Liver (tissue), 9 donors: ENCODE data around the gene EHD1. TPM values are rescaled to one million over a fixed set of nuclear protein-coding genes. Genes with fewer than 3 reads are reported as not detected.

Experiments used
- DNase-seq: peaks from one replicate; pipeline ENCODE4 v3.0.0-alpha.2; 2017; ENCODE audit warnings: low spot score
- H3K27ac ChIP-seq, 2 donors: one replicate each; pipeline ENCODE4 v1.7.0; 2013; ENCODE audit warnings: inconsistent platforms in 2 of 2, low read length in 2 of 2, control low read depth in 1 of 2, low read depth in 1 of 2, mild to moderate bottlenecking in 1 of 2
- H3K27me3 ChIP-seq, 4 donors: one replicate each; pipeline versions ENCODE4 v1.6.1 to v1.7.0; 2013; ENCODE audit warnings: low read length in 3 of 4, inconsistent platforms in 1 of 4, mild to moderate bottlenecking in 1 of 4, moderate library complexity in 1 of 4; ENCODE audit not compliant: control insufficient read depth in 4 of 4, insufficient read depth in 4 of 4
- H3K36me3 ChIP-seq, 4 donors: one replicate each; pipeline versions ENCODE4 v1.6.1 to v1.7.0; 2013; ENCODE audit warnings: low read length in 3 of 4, mild to moderate bottlenecking in 3 of 4, low read depth in 1 of 4, moderate library complexity in 1 of 4; ENCODE audit not compliant: control insufficient read depth in 4 of 4, insufficient read depth in 3 of 4
- H3K4me1 ChIP-seq, 4 donors: one replicate each; pipeline versions ENCODE4 v1.6.1 to v1.7.0; 2013; ENCODE audit warnings: low read length in 3 of 4, mild to moderate bottlenecking in 3 of 4, moderate library complexity in 1 of 4; ENCODE audit not compliant: control insufficient read depth in 4 of 4, insufficient read depth in 4 of 4
- H3K4me3 ChIP-seq, 3 donors: one replicate each; pipeline versions ENCODE4 v1.6.1 to v1.7.0; 2013; ENCODE audit warnings: low read length in 3 of 3, control low read depth in 1 of 3, low read depth in 1 of 3, mild to moderate bottlenecking in 1 of 3
- H3K9ac ChIP-seq, 2 donors: one replicate each; pipeline ENCODE4 v1.7.0; 2013; ENCODE audit warnings: low read length in 2 of 2, mild to moderate bottlenecking in 2 of 2, moderate library complexity in 2 of 2, control low read depth in 1 of 2, low read depth in 1 of 2
- H3K9me3 ChIP-seq, 4 donors: one replicate each; pipeline versions ENCODE4 v1.6.1 to v1.7.0; 2013; ENCODE audit warnings: low read length in 3 of 4; ENCODE audit not compliant: control insufficient read depth in 4 of 4
- ATF3 ChIP-seq: IDR thresholded peaks from 2 replicates; pipeline ENCODE4 v1.6.1; 2016; ENCODE audit warnings: antibody characterized with exemption
- CTCF ChIP-seq: fragments of 150-350 bp; IDR thresholded peaks from 2 replicates; pipeline ENCODE4 v1.5.1; 2017; ENCODE audit warnings: improper control_type of control experiment, low read depth, low read length; ENCODE audit not compliant: missing input control
- FOXA1 ChIP-seq: IDR thresholded peaks from 2 replicates; pipeline ENCODE4 v1.6.1; 2016; ENCODE audit warnings: antibody characterized with exemption
- FOXA2 ChIP-seq: IDR thresholded peaks from 2 replicates; pipeline ENCODE4 v1.6.1; 2016; ENCODE audit warnings: antibody characterized with exemption
- GABPA ChIP-seq, 2 donors: IDR thresholded peaks in 1 of 2; conservative IDR thresholded peaks in 1 of 2; 2 replicates each; pipeline ENCODE4 v1.6.1; 2016; ENCODE audit warnings: antibody characterized with exemption in 2 of 2, mild to moderate bottlenecking in 1 of 2, moderate library complexity in 1 of 2
- HNF4A ChIP-seq, 2 donors: conservative IDR thresholded peaks; 2 replicates each; pipeline ENCODE4 v1.6.1; 2016; ENCODE audit warnings: antibody characterized with exemption in 2 of 2, mild to moderate bottlenecking in 2 of 2
- HNF4G ChIP-seq: IDR thresholded peaks from 2 replicates; pipeline ENCODE4 v1.6.1; 2016; ENCODE audit warnings: antibody characterized with exemption
- JUND ChIP-seq, 2 donors: IDR thresholded peaks; 2 replicates each; pipeline ENCODE4 v1.6.1; 2016; ENCODE audit warnings: antibody characterized with exemption in 2 of 2
- MAX ChIP-seq: IDR thresholded peaks from 2 replicates; pipeline ENCODE4 v1.6.1; 2016; ENCODE audit warnings: antibody characterized with exemption
- NR2F2 ChIP-seq: IDR thresholded peaks from 2 replicates; pipeline ENCODE4 v1.6.1; 2016; ENCODE audit warnings: antibody characterized with exemption
- RAD21 ChIP-seq, 2 donors: IDR thresholded peaks; 2 replicates each; pipeline ENCODE4 v1.6.1; 2016; ENCODE audit warnings: antibody characterized with exemption in 2 of 2, mild to moderate bottlenecking in 2 of 2
- REST ChIP-seq: IDR thresholded peaks from 2 replicates; pipeline ENCODE4 v1.6.1; 2016; ENCODE audit warnings: antibody characterized with exemption, mild to moderate bottlenecking
- RXRA ChIP-seq, 2 donors: IDR thresholded peaks; 2 replicates each; pipeline ENCODE4 v1.6.1; 2017 to 2018; ENCODE audit warnings: antibody characterized with exemption in 2 of 2, mild to moderate bottlenecking in 1 of 2
- SP1 ChIP-seq: IDR thresholded peaks from 2 replicates; pipeline ENCODE4 v1.6.1; 2018; ENCODE audit warnings: antibody characterized with exemption, mild to moderate bottlenecking
- TAF1 ChIP-seq: conservative IDR thresholded peaks from 2 replicates; pipeline ENCODE4 v1.6.1; 2016; ENCODE audit warnings: antibody characterized with exemption, mild to moderate bottlenecking
- ZBTB33 ChIP-seq: IDR thresholded peaks from 2 replicates; pipeline ENCODE4 v1.6.1; 2016; ENCODE audit warnings: antibody characterized with exemption
- WGBS: extraction: QIAGEN DNeasy Blood & Tissue Kit; methylation state at CpG from one replicate; pipeline ENCODE4 v1.1.7; 2013; 5-methylcytosine and 5-hydroxymethylcytosine counted together
- polyA plus RNA-seq, 2 donors: library from polyadenylated mRNA; stranded (reverse) in 1 of 2; unstranded in 1 of 2; fragments of 200-250 nt in 1 of 2; fragments of >200 nt in 1 of 2; fragmentation: Nextera tagmentation in 1 of 2; extraction: Ambion mirVana in 1 of 2; gene quantifications; one replicate each; pipeline versions ENCODE4 v1.2.1 to v1.2.3, GENCODE V29; 2013 to 2015
- total RNA-seq, 2 donors: library from RNA; depleted of rRNA; stranded (reverse); fragments of >200 nt; gene quantifications; one replicate each; pipeline ENCODE4 v1.2.3, GENCODE V29; 2014
- donor health status: healthy.
- donor health status: healthy.
- donor health status: healthy.
- donor health status: healthy.
- donor health status: healthy.

Gene EHD1
- total and polyA plus RNA-seq, 4 donors: 8.3 to 36.4 (median 19.2) TPM

GRCh38 chr11:64911689-64912088, 33.3 kb upstream of the EHD1 start:
- Histone ChIP-seq H3K9ac (no peak overlapping the region), H3K27me3 (no peaks in the 10 kb centered on the region), H3K9me3 (no peaks in the 10 kb centered on the region), H3K27ac (no peak overlapping the region), H3K36me3 (peaks cover 35 to 70% (median 54%) of the 10 kb centered on the region in 4 donors), H3K4me1 (peaks cover 9 to 14% (median 11%) of the 10 kb centered on the region in 4 donors), H3K4me3 (no peak overlapping the region)
- DNase-seq: no peak
- 94% methylated on average over 9 of the region's 9 CpGs for WGBS
- TF ChIP-seq RAD21 (IDR thresholded peaks at IDR 0.05): no peak
- TF ChIP-seq FOXA2: no peak
- no peak for TF ChIP-seq MAX
- no peak for TF ChIP-seq CTCF
- TF ChIP-seq HNF4A (conservative IDR thresholded peaks at IDR 0.05): no peak
- no peak for TF ChIP-seq SP1
- TF ChIP-seq GABPA (IDR thresholded peaks at IDR 0.05 in 1 of 2, conservative IDR thresholded peaks at IDR 0.05 in 1 of 2): no peak
- TF ChIP-seq JUND (IDR thresholded peaks at IDR 0.05): no peak
- TF ChIP-seq TAF1: no peak

GRCh38 chr11:64911142-64911541, 32.7 kb upstream of the EHD1 start:
- H3K27ac ChIP-seq: no peak overlapping the region
- H3K9ac ChIP-seq: no peak overlapping the region
- H3K9me3 ChIP-seq: no peaks in the 10 kb centered on the region
- 89% methylated on average over 7 of the region's 7 CpGs for WGBS
- H3K27me3 ChIP-seq: no peaks in the 10 kb centered on the region
- peaks cover 8 to 13% (median 10%) of the 10 kb centered on the region in 4 donors for H3K4me1 ChIP-seq
- no peak for TF ChIP-seq SP1
- no peak for TF ChIP-seq ATF3
- no peak for TF ChIP-seq HNF4A (conservative IDR thresholded peaks at IDR 0.05)
- TF ChIP-seq RAD21 (IDR thresholded peaks at IDR 0.05): no peak
- TF ChIP-seq ZBTB33: no peak
- TF ChIP-seq MAX: no peak
- no peak for TF ChIP-seq NR2F2
- no peak for TF ChIP-seq REST
- TF ChIP-seq CTCF: no peak
- no peak for TF ChIP-seq HNF4G
- TF ChIP-seq RXRA (IDR thresholded peaks at IDR 0.05): no peak
- no peak for TF ChIP-seq JUND (IDR thresholded peaks at IDR 0.05)
- TF ChIP-seq FOXA1: no peak
- TF ChIP-seq FOXA2: no peak
- no peak overlapping the region for H3K4me3 ChIP-seq
- DNase-seq: no peak
- peaks cover 38 to 76% (median 58%) of the 10 kb centered on the region in 4 donors for H3K36me3 ChIP-seq
